ENCODE measurements around the gene ZCCHC7. TPM values are rescaled to one million over a fixed set of nuclear protein-coding genes. Genes with fewer than 3 reads are reported as not detected.
A peak's percentile ranks its signal among the peaks of the same experiment; 100 is the strongest.

Gene ZCCHC7
- total and polyA plus RNA-seq, 9 of the 15 experiments (the other 6 are each of a cell fraction or from before 2014, with no cell fraction given): 34.1 to 68.9 (median 48.8) TPM

DNA sequence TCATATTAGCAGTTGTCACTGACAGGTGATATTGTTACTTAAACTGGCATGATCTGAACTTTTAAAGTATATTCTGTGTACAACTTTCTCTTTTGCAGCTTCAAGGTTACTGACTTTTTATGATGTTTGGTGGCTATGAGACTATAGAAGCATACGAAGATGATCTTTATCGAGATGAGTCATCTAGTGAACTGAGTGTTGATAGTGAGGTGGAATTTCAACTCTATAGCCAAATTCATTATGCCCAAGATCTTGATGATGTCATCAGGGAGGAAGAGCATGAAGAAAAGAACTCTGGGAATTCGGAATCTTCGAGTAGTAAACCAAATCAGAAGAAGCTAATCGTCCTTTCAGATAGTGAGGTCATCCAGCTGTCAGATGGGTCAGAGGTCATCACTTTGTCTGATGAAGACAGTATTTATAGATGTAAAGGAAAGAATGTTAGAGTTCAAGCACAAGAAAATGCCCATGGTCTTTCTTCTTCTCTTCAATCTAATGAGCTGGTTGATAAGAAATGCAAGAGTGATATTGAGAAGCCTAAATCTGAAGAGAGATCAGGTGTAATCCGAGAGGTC, 5.9 kb downstream of the ZCCHC7 start (continued):
- TF ChIP-seq, protein P1, sequence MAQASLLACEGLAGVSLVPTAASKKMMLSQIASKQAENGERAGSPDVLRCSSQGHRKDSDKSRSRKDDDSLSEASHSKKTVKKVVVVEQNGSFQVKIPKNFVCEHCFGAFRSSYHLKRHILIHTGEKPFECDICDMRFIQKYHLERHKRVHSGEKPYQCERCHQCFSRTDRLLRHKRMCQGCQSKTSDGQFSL (CRISPR knock-in tag; IDR thresholded peaks at IDR 0.05): no peak
- TF ChIP-seq, protein P1 (tag; IDR thresholded peaks at IDR 0.05): no peak
- TF ChIP-seq SMC3 (conservative IDR thresholded peaks at IDR 0.05; ENCODE audit: insufficient read depth, low read depth, low read length): no peak
- TF ChIP-seq, protein P2, sequence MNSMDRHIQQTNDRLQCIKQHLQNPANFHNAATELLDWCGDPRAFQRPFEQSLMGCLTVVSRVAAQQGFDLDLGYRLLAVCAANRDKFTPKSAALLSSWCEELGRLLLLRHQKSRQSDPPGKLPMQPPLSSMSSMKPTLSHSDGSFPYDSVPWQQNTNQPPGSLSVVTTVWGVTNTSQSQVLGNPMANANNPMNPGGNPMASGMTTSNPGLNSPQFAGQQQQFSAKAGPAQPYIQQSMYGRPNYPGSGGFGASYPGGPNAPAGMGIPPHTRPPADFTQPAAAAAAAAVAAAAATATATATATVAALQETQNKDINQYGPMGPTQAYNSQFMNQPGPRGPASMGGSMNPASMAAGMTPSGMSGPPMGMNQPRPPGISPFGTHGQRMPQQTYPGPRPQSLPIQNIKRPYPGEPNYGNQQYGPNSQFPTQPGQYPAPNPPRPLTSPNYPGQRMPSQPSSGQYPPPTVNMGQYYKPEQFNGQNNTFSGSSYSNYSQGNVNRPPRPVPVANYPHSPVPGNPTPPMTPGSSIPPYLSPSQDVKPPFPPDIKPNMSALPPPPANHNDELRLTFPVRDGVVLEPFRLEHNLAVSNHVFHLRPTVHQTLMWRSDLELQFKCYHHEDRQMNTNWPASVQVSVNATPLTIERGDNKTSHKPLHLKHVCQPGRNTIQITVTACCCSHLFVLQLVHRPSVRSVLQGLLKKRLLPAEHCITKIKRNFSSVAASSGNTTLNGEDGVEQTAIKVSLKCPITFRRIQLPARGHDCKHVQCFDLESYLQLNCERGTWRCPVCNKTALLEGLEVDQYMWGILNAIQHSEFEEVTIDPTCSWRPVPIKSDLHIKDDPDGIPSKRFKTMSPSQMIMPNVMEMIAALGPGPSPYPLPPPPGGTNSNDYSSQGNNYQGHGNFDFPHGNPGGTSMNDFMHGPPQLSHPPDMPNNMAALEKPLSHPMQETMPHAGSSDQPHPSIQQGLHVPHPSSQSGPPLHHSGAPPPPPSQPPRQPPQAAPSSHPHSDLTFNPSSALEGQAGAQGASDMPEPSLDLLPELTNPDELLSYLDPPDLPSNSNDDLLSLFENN (IDR thresholded peaks at IDR 0.05; ENCODE audit: low read depth in 2 of 2, low read length in 2 of 2): no peak
- 0 out of 2 replicates have a peak, but pooled peaks have one; percentile 10 for TF ChIP-seq TSC22D4 (tag; IDR thresholded peaks at IDR 0.05)
- peak; percentile 46; the same call in 1 of the 2 replicates for TF ChIP-seq JUN (IDR thresholded peaks at IDR 0.05; ENCODE audit: borderline replicate concordance, low read depth, low read length)
- TF ChIP-seq JUN (CRISPR knock-in tag; IDR thresholded peaks at IDR 0.05; ENCODE audit: borderline replicate concordance): no peak
- no peak for TF ChIP-seq ZKSCAN1 (IDR thresholded peaks at IDR 0.05; ENCODE audit: low read depth, low read length)
- no peak for TF ChIP-seq DIDO1 (tag; IDR thresholded peaks at IDR 0.05; ENCODE audit: low read depth)
- TF ChIP-seq, protein P3, sequence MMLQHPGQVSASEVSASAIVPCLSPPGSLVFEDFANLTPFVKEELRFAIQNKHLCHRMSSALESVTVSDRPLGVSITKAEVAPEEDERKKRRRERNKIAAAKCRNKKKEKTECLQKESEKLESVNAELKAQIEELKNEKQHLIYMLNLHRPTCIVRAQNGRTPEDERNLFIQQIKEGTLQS (IDR thresholded peaks at IDR 0.05): peak; percentile 98
- TF ChIP-seq, protein P3 (CRISPR knock-in tag; conservative IDR thresholded peaks at IDR 0.05): no peak; the same call in 1 of the 2 replicates
- TF ChIP-seq, protein P4, sequence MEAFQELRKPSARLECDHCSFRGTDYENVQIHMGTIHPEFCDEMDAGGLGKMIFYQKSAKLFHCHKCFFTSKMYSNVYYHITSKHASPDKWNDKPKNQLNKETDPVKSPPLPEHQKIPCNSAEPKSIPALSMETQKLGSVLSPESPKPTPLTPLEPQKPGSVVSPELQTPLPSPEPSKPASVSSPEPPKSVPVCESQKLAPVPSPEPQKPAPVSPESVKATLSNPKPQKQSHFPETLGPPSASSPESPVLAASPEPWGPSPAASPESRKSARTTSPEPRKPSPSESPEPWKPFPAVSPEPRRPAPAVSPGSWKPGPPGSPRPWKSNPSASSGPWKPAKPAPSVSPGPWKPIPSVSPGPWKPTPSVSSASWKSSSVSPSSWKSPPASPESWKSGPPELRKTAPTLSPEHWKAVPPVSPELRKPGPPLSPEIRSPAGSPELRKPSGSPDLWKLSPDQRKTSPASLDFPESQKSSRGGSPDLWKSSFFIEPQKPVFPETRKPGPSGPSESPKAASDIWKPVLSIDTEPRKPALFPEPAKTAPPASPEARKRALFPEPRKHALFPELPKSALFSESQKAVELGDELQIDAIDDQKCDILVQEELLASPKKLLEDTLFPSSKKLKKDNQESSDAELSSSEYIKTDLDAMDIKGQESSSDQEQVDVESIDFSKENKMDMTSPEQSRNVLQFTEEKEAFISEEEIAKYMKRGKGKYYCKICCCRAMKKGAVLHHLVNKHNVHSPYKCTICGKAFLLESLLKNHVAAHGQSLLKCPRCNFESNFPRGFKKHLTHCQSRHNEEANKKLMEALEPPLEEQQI (IDR thresholded peaks at IDR 0.05): peak; percentile 35
